T-helper 1 cell (primary cell): ENCODE results near the gene CDK18.
"Not testable (repeated sequence)": the region's sequence is repeated elsewhere in the genome, so short reads cannot be mapped to it uniquely, and the experiment has no call there.

ENCODE experiments used
- DNase-seq, 5 donors: peaks; one replicate each; pipeline ENCODE4 v3.0.0-alpha.2; 2012 to 2020
- total RNA-seq, 4 donors: gene quantifications; one replicate each; lab custom pipeline; 2026; lab: John Stamatoyannopoulos, UW

CDK18 gene
- 0.47 to 1.0 (median 0.71) reads per million in 4 donors for total RNA-seq

DNA sequence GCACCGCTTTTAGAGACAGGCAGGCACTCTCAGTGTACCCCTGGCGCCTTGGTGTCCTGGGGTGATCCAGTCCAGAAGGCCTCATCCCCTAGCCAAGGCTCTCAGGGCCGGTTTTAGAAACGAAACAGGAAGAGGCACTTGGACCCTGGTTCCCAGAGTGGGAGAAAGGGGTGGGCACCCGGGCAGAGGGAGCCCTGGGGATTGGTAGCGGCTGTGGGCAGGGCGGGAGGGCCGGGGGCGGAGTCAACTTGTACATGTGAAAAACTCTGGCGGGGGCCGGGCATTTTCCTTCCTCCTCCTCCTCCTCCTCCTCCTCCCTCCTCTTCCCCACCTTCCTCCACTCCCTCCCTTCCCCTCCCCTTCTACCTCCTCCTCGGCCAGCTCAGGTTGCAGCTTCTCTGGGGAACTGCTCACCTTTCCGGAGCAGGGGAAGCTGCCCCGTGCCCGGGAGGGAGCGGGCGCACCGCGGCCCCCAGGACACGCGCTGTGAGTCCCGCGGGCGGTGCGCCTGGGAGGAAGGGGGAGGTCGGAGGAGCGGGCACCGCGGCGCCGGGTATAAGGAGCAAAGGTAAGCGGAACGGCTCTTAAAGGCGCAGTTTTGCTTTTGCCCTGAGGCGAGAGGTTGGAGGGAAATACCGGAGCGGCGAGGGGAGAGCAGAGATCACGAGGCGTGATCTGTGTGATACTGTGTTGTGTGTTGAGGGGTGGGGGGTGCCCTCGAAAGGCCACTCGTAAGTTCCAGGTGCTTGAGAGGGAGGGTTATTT, at the start of gene CDK18:
TSS of gene CDK18 (plus strand) at position 359 of the 765 bp plus-strand sequence. CDS start 18,499 bp downstream, outside the sequence.
- DNase-seq, result no peak

DNA sequence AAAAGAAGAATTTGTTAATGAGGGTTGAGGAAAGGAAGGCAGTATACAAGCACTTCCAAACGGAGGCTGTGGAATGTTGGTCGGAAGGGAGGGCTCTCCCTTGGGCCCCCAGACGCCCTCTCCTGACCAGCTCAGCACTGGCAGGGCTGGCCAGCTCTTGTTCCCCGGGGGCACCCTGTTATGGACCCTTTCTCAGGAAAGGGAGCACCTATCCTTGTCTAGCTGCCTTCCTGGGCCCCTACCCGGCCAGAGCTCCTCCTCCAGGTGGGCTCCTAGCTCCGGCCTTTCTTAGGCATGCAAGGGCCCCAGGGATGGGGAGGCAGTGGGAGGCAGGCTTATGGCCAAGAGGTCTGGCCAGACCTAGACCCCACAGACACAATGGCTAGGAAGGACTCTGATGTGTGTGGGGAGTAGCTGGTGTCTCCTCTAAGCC, 49.5 kb upstream of the CDK18 start:
- DNase-seq, result no peak

DNA sequence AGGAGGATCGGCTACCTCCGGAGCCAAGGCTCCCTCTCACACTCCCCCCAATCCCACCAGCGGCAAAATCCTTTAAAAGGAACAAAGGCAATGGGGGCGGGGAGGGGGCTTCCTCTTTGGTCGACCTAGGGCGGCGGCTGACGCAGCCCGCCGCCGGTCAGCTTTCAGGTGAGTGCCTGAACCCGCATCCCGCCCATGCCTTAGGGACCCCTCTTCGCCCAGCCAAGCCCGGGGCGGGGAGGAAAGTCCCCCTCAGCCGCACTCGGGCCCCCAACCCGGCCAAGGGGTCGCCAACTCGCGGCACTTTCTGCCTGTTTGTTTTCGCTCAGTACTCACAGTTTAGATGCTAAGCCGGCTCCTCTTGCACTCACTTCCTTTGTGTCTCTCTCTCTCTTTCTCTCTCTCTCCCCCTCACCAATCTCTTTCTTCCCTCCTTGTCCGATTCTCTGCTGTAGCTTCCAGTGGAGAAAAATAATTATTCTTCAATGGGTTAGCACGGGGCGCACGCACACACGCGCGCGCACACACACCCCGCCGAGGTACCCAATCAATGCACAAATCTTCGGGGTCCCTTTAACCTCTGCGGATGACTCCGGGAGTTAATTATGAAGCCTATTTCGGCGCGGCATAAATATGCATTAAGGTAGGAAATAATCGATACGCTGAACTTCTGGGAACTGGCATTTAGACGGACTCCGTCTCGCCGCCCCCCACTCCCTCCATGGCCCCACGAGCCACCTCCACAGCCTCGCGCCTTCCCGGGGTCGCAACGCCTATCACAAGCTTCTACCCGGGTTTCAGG, 48.7 kb upstream of the CDK18 start, which contains the start of gene BLACAT1:
TSS of gene BLACAT1 (minus strand) at position 465 of the 802 bp plus-strand sequence.
- DNase-seq, result no peak

DNA sequence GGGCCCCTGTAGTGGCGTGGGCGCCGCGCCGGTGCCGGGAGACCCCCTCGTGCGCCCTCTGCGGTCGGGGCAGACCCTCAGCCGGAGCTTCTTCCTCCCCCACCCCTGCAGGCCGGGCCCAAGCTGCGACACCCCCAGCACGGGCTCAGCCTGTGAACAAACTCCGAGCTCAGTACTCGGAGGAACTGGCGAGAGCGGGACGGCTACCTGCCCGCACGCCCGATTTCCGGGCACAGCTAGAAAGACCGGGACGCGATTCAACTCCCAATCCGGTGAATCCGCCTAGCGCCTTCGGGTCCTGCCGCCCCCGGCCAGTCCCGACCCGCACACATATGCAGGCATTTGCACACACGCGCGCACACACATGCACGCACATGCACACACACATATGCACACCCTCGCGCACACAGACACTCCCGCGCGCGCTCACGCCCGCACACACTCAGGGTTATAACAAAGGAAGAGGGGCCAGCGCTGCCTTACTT, 48.0 kb upstream of the CDK18 start:
- DNase-seq, result no peak

DNA sequence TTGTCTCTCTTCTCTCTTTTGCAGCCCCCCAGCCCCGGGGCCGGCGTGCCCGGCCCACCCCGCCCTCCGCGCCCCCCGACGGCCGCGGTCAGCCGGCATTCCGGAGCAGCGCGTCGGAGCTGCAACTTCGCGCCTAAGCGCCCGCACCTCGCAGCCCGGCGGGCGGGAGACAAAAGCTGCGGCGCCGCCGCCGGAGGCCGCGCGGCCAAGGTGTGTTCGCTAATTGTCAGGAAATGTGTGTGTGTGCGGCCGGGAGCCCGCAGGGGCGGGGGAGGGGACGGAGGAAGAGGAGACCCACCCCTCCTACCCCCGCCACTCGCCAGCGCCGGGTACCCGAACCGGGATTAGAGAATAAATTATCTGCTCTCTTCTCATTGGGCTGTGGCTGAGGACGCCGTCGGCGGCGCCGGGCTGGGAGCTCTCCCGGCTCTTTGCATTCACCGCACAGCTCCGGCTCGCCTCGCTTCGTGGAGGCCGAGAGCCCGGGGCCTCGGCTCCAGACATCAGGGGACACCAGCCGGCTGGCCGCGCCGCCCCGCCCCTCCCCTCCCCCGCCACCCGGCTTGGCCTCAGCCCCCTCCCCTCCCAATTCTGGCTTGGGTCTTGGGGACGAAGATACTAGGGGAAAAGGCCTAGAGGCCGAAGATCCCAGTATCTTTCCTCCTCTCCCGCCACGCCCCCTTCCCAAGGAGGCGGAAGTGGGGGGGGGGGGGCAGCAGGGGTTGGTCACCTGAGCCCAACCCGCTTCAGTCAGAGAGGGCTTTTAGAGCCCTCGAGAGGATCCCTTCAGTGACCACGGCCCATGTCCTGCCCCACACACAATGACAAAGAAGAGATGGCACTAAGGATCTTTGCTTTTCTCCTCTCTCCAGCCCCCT, 47.4 kb upstream of the CDK18 start:
- no peak for DNase-seq

DNA sequence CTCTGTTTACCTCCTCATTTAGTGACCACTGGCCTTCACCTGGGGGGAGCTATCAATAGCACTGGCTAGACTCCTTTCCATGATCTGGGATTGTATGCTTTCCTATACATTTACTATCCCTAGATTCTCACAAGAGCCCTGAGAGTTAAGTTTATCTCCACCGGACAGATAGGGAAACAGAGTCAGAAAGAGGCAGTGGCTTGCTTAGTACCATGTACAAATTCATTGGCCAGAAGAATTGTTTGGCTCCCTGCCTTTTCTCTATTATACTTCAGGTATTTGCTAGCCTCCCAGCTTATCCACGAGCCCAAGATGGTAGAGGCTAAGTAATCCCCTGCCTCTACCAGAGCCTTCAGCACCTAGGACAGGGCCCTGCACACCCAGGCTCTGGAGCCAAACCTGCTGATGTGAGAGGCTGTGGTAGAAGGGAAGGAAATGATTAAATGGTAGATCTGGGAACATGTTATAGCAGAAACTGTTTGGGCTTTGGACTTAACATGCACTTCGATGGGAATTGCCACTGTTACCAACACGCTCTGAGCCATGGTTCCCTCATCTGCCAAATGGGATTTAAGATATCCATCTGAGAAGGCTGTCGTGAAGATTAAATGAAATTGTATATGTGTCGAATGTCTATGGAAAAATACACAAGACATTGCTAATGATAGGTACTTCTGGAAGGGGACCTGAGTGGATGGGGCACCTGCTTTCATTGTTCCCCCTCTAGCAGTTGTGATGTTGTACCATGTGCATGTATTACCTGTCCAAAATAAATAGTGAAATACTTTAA, 45.5 kb upstream of the CDK18 start:
- peak in 1 of 5 donors; percentile 16 for DNase-seq

DNA sequence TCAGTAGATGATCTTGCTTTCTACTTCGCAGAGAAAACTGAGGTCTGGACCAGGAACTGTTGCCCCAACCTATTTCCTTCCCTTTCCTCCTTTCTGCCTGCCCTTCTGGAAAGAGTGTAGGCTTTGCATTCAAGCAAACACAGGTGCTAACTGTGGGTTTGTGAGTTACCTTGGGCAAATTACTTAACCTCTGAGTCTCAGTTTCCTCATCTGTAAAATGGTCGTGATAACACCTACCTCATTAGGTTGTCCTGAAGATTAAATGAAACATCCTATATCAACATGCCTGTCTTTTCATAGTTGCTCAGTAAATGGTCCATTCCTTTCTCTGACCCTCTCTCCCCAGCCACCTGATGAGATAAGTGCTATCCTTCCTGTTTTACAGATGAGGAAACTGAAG, 39.1 kb upstream of the CDK18 start:
- DNase-seq, result no peak

DNA sequence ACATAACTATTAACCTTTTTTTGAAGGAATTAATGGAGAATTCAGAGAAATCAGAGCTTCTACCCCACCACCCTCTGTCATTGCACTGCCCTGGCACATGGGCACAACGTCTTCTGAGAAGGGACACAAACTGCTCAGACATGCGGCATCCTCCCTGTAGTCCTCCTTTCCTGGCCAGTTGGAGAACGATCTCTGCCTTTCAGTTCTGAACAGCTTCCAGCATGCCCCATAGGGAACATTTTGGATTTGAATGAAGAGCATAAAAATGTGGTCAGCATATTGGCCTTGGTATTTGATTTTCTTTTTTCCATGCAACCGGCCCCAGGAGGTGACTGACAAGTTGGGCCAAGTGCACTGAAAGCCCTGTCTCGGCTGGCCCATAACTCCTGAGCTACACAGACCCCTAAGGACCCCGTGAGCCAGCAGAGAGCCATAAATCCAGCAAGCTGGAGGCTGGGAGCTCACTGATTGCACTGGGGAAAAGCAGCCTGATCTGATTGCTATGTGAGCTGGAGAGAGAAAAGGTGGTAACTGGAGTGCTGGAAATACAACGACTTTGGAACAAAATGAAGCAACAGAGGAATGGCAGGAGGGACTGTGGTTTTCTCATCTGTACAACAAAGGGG, 37.8 kb upstream of the CDK18 start:
- no peak for DNase-seq

DNA sequence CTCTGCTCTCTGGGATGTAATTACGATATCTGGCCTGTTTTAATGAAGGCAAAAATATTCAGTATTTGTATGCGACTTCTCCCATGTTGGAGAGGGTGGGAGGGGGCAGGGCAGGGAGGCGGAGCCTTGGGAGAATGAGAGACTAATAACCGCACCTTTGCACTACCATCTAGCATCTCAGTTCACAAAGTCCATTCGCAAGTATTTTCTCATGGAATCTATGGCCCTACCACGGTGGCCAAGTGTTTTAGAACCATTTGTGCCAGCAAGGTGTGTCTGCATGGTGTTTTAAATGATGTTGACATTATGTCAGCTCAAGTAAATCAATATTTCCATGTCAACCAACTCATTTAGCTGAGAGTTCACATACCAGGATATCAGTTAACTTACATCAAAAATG, 34.3 kb upstream of the CDK18 start:
- no peak for DNase-seq

DNA sequence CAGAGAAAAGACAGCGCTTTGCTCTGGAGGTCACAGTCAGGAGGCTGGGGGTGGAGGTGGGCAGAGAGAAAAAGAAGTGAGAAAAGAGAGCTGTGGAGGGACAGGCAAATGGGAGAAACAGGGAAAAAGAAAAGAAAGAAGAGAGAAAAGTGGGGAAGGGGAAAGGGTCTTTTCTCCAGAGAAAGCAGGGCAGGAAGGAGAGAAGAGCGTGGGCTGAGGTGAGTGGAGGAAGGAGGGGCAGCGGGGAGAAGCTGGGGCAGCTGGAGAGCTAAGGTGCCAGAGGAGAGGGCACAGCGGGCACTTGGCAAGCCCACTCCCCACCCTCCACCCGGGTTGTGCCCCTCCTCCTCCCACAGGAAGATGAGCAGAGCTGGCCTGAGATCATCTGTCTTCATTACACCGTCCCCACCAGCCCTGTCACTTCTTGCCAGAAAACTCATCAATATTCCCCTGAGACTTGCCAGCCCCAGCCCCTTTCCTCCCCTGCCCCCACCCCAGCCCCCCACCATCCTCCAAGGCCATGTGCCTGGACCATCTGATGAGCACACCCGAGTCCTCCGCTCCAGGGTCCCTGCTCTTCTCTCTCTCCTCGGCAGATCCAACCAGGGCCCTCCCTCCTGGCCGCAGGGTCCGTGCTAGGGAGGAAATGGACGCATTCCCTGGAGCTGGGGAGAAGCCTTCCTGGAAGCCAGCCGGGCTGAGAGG, 31.6 kb upstream of the CDK18 start:
- no peak for DNase-seq

DNA sequence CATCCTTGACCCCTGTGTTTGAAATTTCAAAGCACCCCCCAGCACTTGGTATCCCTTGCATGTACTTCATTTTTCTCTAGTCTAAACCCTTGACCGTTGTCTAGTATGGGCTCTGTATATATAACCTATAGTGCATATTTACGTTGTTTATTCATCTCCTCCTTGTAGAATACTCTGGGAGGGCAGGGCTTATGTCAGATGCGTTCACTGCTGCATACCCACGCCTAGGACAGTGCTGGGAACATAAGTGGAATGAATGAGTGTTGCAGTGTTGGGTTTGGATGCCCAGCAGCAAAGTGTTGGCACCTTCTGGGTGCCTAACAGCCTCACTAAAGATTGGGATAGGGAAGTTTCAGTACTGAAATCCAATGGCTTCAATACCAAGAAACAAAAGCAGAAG, 31.0 kb upstream of the CDK18 start:
- DNase-seq, result no peak

DNA sequence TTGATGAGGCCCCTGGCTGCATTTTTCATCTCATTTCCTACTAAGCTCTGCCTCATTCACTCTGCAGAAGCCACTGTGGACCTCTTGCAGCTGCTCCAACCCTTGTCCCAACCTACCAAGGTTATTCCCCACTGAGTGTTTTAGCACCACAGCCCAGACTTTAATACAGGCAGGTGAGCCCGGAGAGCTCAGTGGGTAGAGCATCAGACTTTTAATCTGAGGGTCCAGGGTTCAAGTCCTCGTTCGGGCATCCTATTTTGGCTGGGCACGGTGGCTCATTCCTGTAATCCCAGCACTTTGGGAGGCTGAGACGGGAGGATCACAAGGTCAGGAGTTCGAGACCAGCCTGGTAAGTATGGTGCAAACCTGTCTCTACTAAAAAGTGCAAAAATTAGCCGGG, 30.5 kb upstream of the CDK18 start:
- no peak for DNase-seq

DNA sequence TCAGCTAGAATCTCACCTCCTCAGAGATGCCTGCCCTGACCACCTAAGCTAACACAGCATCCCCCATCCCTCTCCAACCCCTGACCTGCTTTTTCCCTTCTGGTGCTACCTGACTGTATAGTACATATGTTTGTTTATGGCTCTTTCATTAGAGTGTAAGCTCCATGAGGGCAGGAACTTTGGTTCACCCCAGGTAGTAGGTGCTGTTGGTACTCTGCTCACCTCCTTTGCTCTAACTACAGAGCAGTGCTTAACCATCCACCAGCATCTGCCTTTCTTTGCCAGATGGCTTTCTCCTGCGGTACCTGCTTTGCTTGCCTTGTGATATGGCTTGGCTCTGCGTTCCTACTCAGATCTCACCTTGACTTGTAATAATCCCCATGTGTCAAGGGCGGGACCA, 29.9 kb upstream of the CDK18 start:
- DNase-seq, result no peak

DNA sequence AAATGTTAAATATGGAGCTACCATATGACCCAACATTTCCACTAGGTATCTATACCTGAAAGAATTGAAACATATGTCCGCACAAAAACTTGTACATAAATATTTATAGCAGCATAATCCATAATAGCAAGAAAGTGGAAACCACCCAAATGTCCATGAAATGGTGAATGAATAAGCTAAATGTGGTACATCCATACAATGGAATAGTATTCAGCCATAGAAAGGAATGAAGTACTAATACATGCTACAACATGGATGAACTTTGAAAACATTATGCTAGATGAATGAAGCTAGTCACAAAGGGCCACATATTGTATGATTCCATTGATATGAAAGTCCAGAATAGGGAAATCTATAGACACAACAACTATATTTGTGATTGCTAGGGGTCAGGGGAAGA, 28.6 kb upstream of the CDK18 start:
- DNase-seq, result no peak

DNA sequence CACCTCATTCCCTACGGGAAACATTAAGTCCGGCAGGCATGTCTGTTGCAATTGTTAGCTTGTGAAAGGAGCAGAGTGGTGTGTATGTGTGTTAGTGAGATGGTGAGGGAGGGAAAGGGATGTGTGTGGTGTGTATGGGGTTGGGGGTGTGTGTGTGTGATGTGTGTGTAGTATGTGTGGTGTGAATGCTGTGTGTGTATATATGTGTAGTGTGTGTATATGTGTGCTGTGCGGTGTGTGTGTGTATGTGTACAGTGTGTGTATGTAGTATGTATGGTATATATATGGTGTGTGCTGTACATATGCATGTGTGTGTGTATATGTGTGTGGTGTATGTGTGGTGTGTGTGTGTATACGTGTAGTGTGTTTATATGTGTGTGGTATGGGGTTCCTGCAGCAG, 27.8 kb upstream of the CDK18 start:
- no peak for DNase-seq

DNA sequence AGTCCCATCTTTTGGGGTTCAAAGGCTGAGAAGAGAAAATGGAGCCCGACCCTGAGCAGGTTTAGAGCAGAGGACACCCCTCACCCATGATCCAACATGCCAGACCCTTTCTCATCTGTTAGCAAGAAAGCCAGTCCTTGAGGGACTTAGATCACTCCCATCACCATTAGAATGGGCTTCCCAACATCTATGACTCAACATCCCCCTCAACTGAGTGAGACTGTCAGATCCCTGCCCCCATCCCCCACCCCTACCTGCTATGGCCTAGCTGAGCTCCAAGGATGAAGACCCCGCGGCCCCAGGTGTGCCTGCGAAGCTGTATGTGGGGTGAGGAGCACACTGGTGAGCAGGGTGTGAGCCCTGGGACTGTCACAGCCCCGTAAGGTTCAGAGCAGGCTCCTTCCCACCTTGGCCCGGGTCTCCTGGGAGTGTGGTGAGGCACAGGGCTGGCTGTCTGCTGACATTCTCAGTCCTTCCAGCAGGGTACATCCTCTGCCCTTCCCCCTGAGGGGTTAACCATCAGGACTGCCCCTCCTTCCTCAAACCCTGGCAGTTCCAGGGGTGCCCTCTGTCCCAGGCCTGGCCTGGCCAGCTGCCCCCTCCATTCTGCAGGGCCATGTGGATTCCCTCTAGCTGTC, 27.2 kb upstream of the CDK18 start:
- DNase-seq, result no peak

DNA sequence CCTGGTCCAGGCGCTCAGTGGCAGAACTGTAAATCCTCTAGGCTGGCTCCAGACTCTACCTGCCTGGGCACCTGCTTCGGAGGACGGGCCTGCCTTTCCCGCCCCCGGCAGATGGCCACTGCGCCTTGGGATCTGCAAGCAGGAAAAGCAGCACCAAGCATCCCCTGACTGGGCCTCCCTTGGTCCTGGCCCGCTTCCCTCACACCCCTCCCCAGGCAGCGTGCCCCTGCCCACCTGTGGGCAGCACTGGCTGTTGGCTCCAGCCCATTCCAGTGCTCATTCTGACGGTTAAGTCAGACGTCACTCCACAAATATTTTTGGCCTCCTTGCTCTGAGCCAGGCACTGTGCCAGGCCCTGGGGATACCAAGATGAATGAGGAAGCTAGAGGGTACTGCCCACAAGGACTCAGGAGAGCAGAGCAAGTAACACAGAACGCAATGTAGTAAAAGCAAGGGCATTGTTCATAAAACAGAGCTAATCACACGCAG, 26.7 kb upstream of the CDK18 start:
- DNase-seq, result no peak

DNA sequence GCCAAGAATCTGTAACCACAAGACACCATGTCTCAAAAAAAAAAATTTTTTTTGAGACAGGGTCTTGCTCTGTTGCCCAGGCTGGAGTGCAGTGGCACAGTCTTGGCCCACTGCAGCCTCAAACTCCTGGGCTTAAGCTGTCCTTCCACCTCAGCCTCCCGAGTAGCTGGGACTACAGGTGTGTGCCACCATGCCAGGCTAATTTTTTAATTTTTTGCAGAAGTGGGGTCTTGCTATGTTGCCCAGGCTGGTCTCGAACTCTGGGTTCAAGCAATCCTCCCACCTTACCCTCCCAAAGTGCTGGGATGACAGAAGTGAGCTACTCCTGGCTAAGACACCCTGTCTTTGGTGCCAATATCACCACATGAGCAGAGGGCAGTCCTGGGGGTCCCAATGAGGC, 25.5 kb upstream of the CDK18 start:
- DNase-seq, result not testable (repeated sequence)

DNA sequence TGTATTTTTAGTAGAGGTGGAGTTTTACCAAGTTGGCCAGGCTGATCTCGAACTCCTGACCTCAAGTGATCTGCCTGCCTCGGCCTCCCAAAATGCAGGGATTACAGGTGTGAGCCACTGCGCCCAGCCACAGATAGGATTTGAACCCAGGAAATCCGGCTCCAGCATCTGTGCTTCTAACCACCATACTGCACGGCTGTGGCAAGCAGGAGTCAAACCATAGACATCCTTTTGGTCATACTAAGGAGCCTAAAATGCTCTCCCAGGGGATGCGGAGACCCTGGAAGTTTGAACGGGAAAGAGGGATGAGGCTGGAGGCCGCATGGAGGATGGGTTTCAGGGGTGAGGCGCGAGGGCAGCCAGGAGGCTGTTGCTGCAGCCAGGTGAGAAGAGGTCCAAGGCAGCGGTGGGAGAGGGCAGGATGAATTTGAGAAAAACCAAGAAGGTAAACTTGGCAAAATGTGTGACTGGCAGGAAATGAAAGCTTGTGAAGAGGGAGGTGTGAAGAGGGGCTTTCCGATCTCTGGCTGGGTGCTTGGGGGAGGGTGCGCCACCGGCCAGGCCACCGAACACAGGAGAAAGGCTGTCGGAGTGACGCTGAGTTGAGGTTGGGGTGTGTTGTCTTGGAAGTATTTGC, 24.0 kb upstream of the CDK18 start:
- DNase-seq, result peak; percentile 51 to 72 (median 64)

DNA sequence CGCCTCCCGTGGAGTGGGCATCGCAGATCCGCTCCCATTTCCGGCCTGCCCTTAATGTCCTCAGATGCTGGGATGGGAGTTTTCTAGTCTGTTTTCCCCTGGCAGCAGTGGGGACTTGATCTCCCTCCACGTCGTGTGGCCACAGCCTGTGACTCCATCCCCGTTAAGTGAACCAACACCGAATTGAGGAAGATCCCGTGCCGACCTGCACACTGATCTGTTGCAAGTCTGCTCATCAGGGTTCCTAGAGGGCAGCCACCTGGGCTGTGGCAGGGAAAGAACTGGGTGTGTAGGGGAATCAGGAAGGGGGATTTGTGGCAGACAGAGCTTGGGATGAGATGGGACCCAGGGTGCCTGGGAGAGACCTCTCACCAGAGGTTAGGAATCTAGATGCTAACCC, 23.3 kb upstream of the CDK18 start:
- no peak for DNase-seq
